ENCODE data around the gene MAPK6.
"Not testable (repeated sequence)": the region's sequence is repeated elsewhere in the genome, so short reads cannot be mapped to it uniquely, and the experiment has no call there.

The MAPK6 gene

GRCh38 chr15:52093167-52093538, 74.1 kb downstream of the MAPK6 start:
- Mint-ChIP-seq H3K4me3 (no peak overlapping the region), H3K27me3 (peaks cover 14% of the 10 kb centered on the region), H3K4me1 (ENCODE audit: low read depth) (peaks cover 30% of the 10 kb centered on the region), H3K27ac (peak overlapping the region; percentile 41), H3K9me3 (peaks cover 16% of the 10 kb centered on the region), H3K36me3 (ENCODE audit: low read depth) (peaks cover 13% of the 10 kb centered on the region)
- intact Hi-C loops (cut with micrococcal nuclease): no loop called here

GRCh38 chr15:52093539-52094510, 74.8 kb downstream of the MAPK6 start:
- H3K27me3 Mint-ChIP-seq: peaks cover 14% of the 10 kb centered on the region
- H3K36me3 Mint-ChIP-seq (ENCODE audit: low read depth): peaks cover 13% of the 10 kb centered on the region
- H3K4me3 Mint-ChIP-seq: no peak overlapping the region
- H3K4me1 Mint-ChIP-seq (ENCODE audit: low read depth): peaks cover 35% of the 10 kb centered on the region
- intact Hi-C loops (cut with micrococcal nuclease): no loop called here
- H3K27ac Mint-ChIP-seq: peak overlapping the region; percentile 41
- H3K9me3 Mint-ChIP-seq: peaks cover 16% of the 10 kb centered on the region

- Mint-ChIP-seq H3K4me1 (ENCODE audit: low read depth) (peaks cover 42% of the 10 kb centered on the region), H3K36me3 (ENCODE audit: low read depth) (peaks cover 5% of the 10 kb centered on the region), H3K4me3 (no peak overlapping the region), H3K9me3 (peaks cover 7% of the 10 kb centered on the region), H3K27ac (no peak overlapping the region), H3K27me3 (peaks cover 14% of the 10 kb centered on the region)
- intact Hi-C loops (cut with micrococcal nuclease): no loop called here
These were observed 76.0 kb downstream of the MAPK6 start for GRCh38 chr15:52094811-52095584.

- H3K4me3 Mint-ChIP-seq: no peak overlapping the region
- H3K36me3 Mint-ChIP-seq (ENCODE audit: low read depth): no peaks in the 10 kb centered on the region
- H3K9me3 Mint-ChIP-seq: no peaks in the 10 kb centered on the region
- no peak overlapping the region for H3K27ac Mint-ChIP-seq
- intact Hi-C loops (cut with micrococcal nuclease): no loop called here
- peaks cover 14% of the 10 kb centered on the region for H3K27me3 Mint-ChIP-seq
- H3K4me1 Mint-ChIP-seq (ENCODE audit: low read depth): peaks cover 42% of the 10 kb centered on the region
These were observed 76.7 kb downstream of the MAPK6 start for GRCh38 chr15:52095597-52096262.

- H3K36me3 Mint-ChIP-seq (ENCODE audit: low read depth); H3K4me3 Mint-ChIP-seq; intact Hi-C loops (cut with micrococcal nuclease); H3K27ac Mint-ChIP-seq; H3K9me3 Mint-ChIP-seq: not testable (repeated sequence)
- Mint-ChIP-seq H3K27me3 (peaks cover 14% of the 10 kb centered on the region), H3K4me1 (ENCODE audit: low read depth) (peaks cover 42% of the 10 kb centered on the region)
These were observed 77.5 kb downstream of the MAPK6 start for GRCh38 chr15:52096536-52096935.

- intact Hi-C loops (cut with micrococcal nuclease): no loop called here
- peaks cover 42% of the 10 kb centered on the region for H3K4me1 Mint-ChIP-seq (ENCODE audit: low read depth)
- no peaks in the 10 kb centered on the region for H3K9me3 Mint-ChIP-seq
- H3K4me3 Mint-ChIP-seq: no peak overlapping the region
- H3K27ac Mint-ChIP-seq: no peak overlapping the region
- H3K27me3 Mint-ChIP-seq: peaks cover 14% of the 10 kb centered on the region
- no peaks in the 10 kb centered on the region for H3K36me3 Mint-ChIP-seq (ENCODE audit: low read depth)
These were observed 78.2 kb downstream of the MAPK6 start for GRCh38 chr15:52097180-52097579.

GRCh38 chr15:52098323-52098722, 79.3 kb downstream of the MAPK6 start:
- Mint-ChIP-seq H3K4me1 (ENCODE audit: low read depth) (peaks cover 35% of the 10 kb centered on the region), H3K4me3 (no peak overlapping the region), H3K27ac (no peak overlapping the region), H3K36me3 (ENCODE audit: low read depth) (no peaks in the 10 kb centered on the region), H3K27me3 (peaks cover 15% of the 10 kb centered on the region), H3K9me3 (no peaks in the 10 kb centered on the region)
- intact Hi-C loops (cut with micrococcal nuclease): no loop called here

GRCh38 chr15:52099651-52100272, 80.7 kb downstream of the MAPK6 start:
- Mint-ChIP-seq H3K4me1 (ENCODE audit: low read depth) (peaks cover 30% of the 10 kb centered on the region), H3K36me3 (ENCODE audit: low read depth) (no peaks in the 10 kb centered on the region)
- intact Hi-C loops (cut with micrococcal nuclease): loop anchor here (5.0 kb wide), 1 partner anchor 38 kb away; no protein-coding TSS in a partner anchor

GRCh38 chr15:52100807-52101442, 81.9 kb downstream of the MAPK6 start:
- Mint-ChIP-seq H3K27ac (no peak overlapping the region), H3K4me1 (ENCODE audit: low read depth) (peaks cover 27% of the 10 kb centered on the region), H3K9me3 (no peaks in the 10 kb centered on the region), H3K27me3 (peaks cover 2% of the 10 kb centered on the region), H3K4me3 (no peak overlapping the region), H3K36me3 (ENCODE audit: low read depth) (no peaks in the 10 kb centered on the region)
- intact Hi-C loops (cut with micrococcal nuclease): loop anchor here (5.0 kb wide), 1 partner anchor 36 kb away; no protein-coding TSS in a partner anchor

More at GRCh38 chr15:52099651-52100272, 80.7 kb downstream of the MAPK6 start:
- Mint-ChIP-seq H3K9me3 (no peaks in the 10 kb centered on the region), H3K27me3 (peaks cover 5% of the 10 kb centered on the region), H3K4me3 (no peak overlapping the region), H3K27ac (no peak overlapping the region)

GRCh38 chr15:52101542-52102323, 82.7 kb downstream of the MAPK6 start:
- Mint-ChIP-seq H3K36me3 (ENCODE audit: low read depth) (no peaks in the 10 kb centered on the region), H3K9me3 (no peaks in the 10 kb centered on the region), H3K27me3 (peaks cover 2% of the 10 kb centered on the region), H3K4me3 (no peak overlapping the region), H3K27ac (no peak overlapping the region), H3K4me1 (ENCODE audit: low read depth) (peaks cover 28% of the 10 kb centered on the region)
- intact Hi-C loops (cut with micrococcal nuclease): loop anchor here (5.0 kb wide), 1 partner anchor 36 kb away; no protein-coding TSS in a partner anchor

- intact Hi-C loops (cut with micrococcal nuclease): loop anchor here (5.0 kb wide), 1 partner anchor 35 kb away; no protein-coding TSS in a partner anchor
- Mint-ChIP-seq H3K27ac (no peak overlapping the region), H3K27me3 (peaks cover 2% of the 10 kb centered on the region), H3K4me3 (no peak overlapping the region), H3K9me3 (no peaks in the 10 kb centered on the region), H3K4me1 (ENCODE audit: low read depth) (peaks cover 28% of the 10 kb centered on the region), H3K36me3 (ENCODE audit: low read depth) (no peaks in the 10 kb centered on the region)
These were observed 83.4 kb downstream of the MAPK6 start for GRCh38 chr15:52102463-52102862.

Data from dendritic cell treated with granulocyte-macrophage colony-stimulating factor and Interleukin-4, amounts not matched to agents 40 ng/mL and 50 ng/mL, for 4 days (primary cell).